NCI-H2227 (cell line): ENCODE data around the gene BANK1.

Experiments used
- DNase-seq: peaks from one replicate; lab custom pipeline; 2025; ENCODE audit not compliant: unreplicated experiment; lab: John Stamatoyannopoulos, UW

BANK1 gene

GRCh38 chr4:101807351-101807750, 16.8 kb downstream of the BANK1 start:
- no peak for DNase-seq

GRCh38 chr4:101813604-101814003, 23.1 kb downstream of the BANK1 start:
- DNase-seq = no peak

- no peak for DNase-seq
Measured at GRCh38 chr4:101818362-101818761, 27.8 kb downstream of the BANK1 start.

- no peak for DNase-seq
Measured at GRCh38 chr4:101823864-101824263, 33.3 kb downstream of the BANK1 start.

GRCh38 chr4:101824500-101824899, 34.0 kb downstream of the BANK1 start:
- DNase-seq = no peak

GRCh38 chr4:101825953-101826352, 35.4 kb downstream of the BANK1 start:
- no peak for DNase-seq

GRCh38 chr4:101831816-101832215, 41.3 kb downstream of the BANK1 start:
- no peak for DNase-seq

GRCh38 chr4:101833480-101833879, 43.0 kb downstream of the BANK1 start:
- DNase-seq = no peak

- DNase-seq = peak; percentile 0
Measured at GRCh38 chr4:101835121-101835904, 44.8 kb downstream of the BANK1 start.

- DNase-seq = no peak
Measured at GRCh38 chr4:101843054-101843453, 52.5 kb downstream of the BANK1 start.

- no peak for DNase-seq
Measured at GRCh38 chr4:101846550-101846949, 56.0 kb downstream of the BANK1 start.

GRCh38 chr4:101850698-101851097, 60.2 kb downstream of the BANK1 start:
- no peak for DNase-seq

- DNase-seq = no peak
Measured at GRCh38 chr4:101851672-101852071, 61.1 kb downstream of the BANK1 start.

- DNase-seq = no peak
Measured at GRCh38 chr4:101853028-101853427, 62.5 kb downstream of the BANK1 start.

GRCh38 chr4:101853691-101854090, 63.2 kb downstream of the BANK1 start:
- no peak for DNase-seq

- DNase-seq = no peak
Measured at GRCh38 chr4:101855239-101855638, 64.7 kb downstream of the BANK1 start.

GRCh38 chr4:101856149-101856548, 65.6 kb downstream of the BANK1 start:
- DNase-seq = no peak

GRCh38 chr4:101857176-101857575, 66.6 kb downstream of the BANK1 start:
- no peak for DNase-seq

GRCh38 chr4:101858641-101859040, 68.1 kb downstream of the BANK1 start:
- DNase-seq = no peak

GRCh38 chr4:101862595-101862994, 72.1 kb downstream of the BANK1 start:
- no peak for DNase-seq

GRCh38 chr4:101864660-101865059, 74.1 kb downstream of the BANK1 start:
- DNase-seq = no peak

GRCh38 chr4:101865501-101866062, 75.1 kb downstream of the BANK1 start:
- DNase-seq = no peak

- DNase-seq = no peak
Measured at GRCh38 chr4:101870874-101871273, 80.3 kb downstream of the BANK1 start.
